Adrenal gland (tissue), 12 donors: ENCODE data around the gene CREB5. TPM values are rescaled to one million over a fixed set of nuclear protein-coding genes. Genes with fewer than 3 reads are reported as not detected.

Experiments used
- DNase-seq, 7 donors: peaks; one replicate each; pipeline ENCODE4 v3.0.0-alpha.2; 2019 to 2020
- H3K27ac ChIP-seq, 5 donors: fragments of 200-600 bp; sonication (generic) in 4 of 5; 1 replicate in 3 of 5; 2 replicates in 2 of 5; pipeline versions ENCODE4 v1.5.1 to v1.8.0; 2016 to 2020; ENCODE audit warnings: mild to moderate bottlenecking in 1 of 5
- H3K27me3 ChIP-seq: fragments of 200-600 bp; 2 replicates; pipeline ENCODE4 v1.8.0; 2021
- H3K36me3 ChIP-seq, 2 donors: fragments of 200-600 bp; replicated peaks in 1 of 2; 1 replicate in 1 of 2; 2 replicates in 1 of 2; pipeline versions ENCODE4 v1.5.1 to v1.8.0; 2018 to 2022
- H3K4me1 ChIP-seq, 2 donors: fragments of 200-600 bp; replicated peaks in 1 of 2; 1 replicate in 1 of 2; 2 replicates in 1 of 2; pipeline versions ENCODE4 v1.5.1 to v1.8.0; 2018 to 2021
- H3K4me3 ChIP-seq, 4 donors: fragments of 200-600 bp; sonication (generic) in 3 of 4; one replicate each; pipeline ENCODE4 v1.5.1; 2016 to 2018
- H3K9me3 ChIP-seq, 3 donors: fragments of 200-600 bp; sonication (generic) in 1 of 3; replicated peaks in 1 of 3; 1 replicate in 2 of 3; 2 replicates in 1 of 3; pipeline versions ENCODE4 v1.5.1 to v1.8.0; 2016 to 2021
- CTCF ChIP-seq, 6 experiments: fragments of 450-650 bp in 4 of 6; fragments of 200-600 bp in 2 of 6; sonication (generic) in 1 of 6; IDR thresholded peaks; 1 replicate in 5 of 6; 2 replicates in 1 of 6; pipeline versions ENCODE4 v1.5.1 to v1.8.0; 2016 to 2021; ENCODE audit warnings: antibody characterized with exemption in 6 of 6, mild to moderate bottlenecking in 2 of 6, moderate library complexity in 1 of 6
- POLR2A ChIP-seq, 2 donors: fragments of 450-650 bp; IDR thresholded peaks; one replicate each; pipeline ENCODE4 v1.6.1; 2017; ENCODE audit warnings: antibody characterized with exemption in 2 of 2, mild to moderate bottlenecking in 2 of 2, moderate library complexity in 1 of 2
- WGBS, 4 donors: extraction: QIAGEN DNeasy Blood & Tissue Kit in 2 of 4; methylation state at CpG; one replicate each; pipeline versions ENCODE4 v1.1.5 to v1.1.7; 2013 to 2017; 5-methylcytosine and 5-hydroxymethylcytosine counted together
- intact Hi-C, 2 donors: fragments of 100-400 bp; cut with DNase I; formaldehyde crosslinking; loops; one replicate each; pipeline versions ENCODE4 v1.14.1 to v1.15.0; 2022 to 2023
- polyA plus RNA-seq, 3 donors: library from polyadenylated mRNA; stranded (reverse); fragments of 200-250 nt in 2 of 3; fragments of 350-450 nt in 1 of 3; fragmentation: Illumina TruSeq in 1 of 3; extraction: RNeasy Lipid Tissue Mini Kit (QIAGEN cat#74804) in 1 of 3; gene quantifications; one replicate each; pipeline ENCODE4 v1.2.3, GENCODE V29; 2013 to 2014
- total RNA-seq, 9 donors: library from RNA; depleted of rRNA in 4 of 9; stranded (reverse); fragments of >200 nt in 4 of 9; fragments of 120-200 nt in 1 of 9; fragmentation: NEBNext Ultra II Directional in 1 of 9; extraction: Animal tissue kit (Norgen Biotek cat#: 25700) in 1 of 9; gene quantifications; one replicate each; pipeline versions ENCODE4 v1.1.0 to v1.2.4, GENCODE V29; 2013 to 2023
- donor health status: healthy with polysubstance abuse.
- donor health status: Bipolar disorder and iron deficiency.
- donor health status: DM: yes; HTN: yes; CAD: no.
- donor health status: DM: no; HTN: no; CAD: no.
- donor health status: DM: no; HTN: no; CAD: no.
- donor health status: DM: yes; HTN: yes; CAD: no.

The CREB5 gene
- total and polyA plus RNA-seq, 12 donors = 0.69 to 5.4 (median 1.3) TPM

- DNase-seq = no peak
- WGBS, 4 donors = 83 to 89% (median 88%) methylated on average over 3 of the region's 3 CpGs
- H3K4me1 ChIP-seq = no peaks in the 10 kb centered on the region
- no peaks in the 10 kb centered on the region for H3K36me3 ChIP-seq
- H3K27ac ChIP-seq = no peak overlapping the region
- H3K9me3 ChIP-seq = no peaks in the 10 kb centered on the region
- H3K4me3 ChIP-seq = no peak overlapping the region
- TF ChIP-seq POLR2A (IDR thresholded peaks at IDR 0.05) (no peak), CTCF (IDR thresholded peaks at IDR 0.05) (no peak)
- no peaks in the 10 kb centered on the region for H3K27me3 ChIP-seq
- intact Hi-C loops = no loop called here
These were observed 355.0 kb downstream of the CREB5 start for GRCh38 chr7:28767356-28767755.

- intact Hi-C loops = no loop called here
- no peak overlapping the region for H3K27ac ChIP-seq
- H3K36me3 ChIP-seq = no peaks in the 10 kb centered on the region
- no peaks in the 10 kb centered on the region for H3K9me3 ChIP-seq
- no peaks in the 10 kb centered on the region for H3K27me3 ChIP-seq
- TF ChIP-seq POLR2A (IDR thresholded peaks at IDR 0.05) (no peak), CTCF (IDR thresholded peaks at IDR 0.05) (no peak)
- H3K4me1 ChIP-seq = no peaks in the 10 kb centered on the region
- H3K4me3 ChIP-seq = no peak overlapping the region
- DNase-seq = no peak
- WGBS, 4 donors = 62 to 80% (median 69%) methylated on average over 1 of the region's 1 CpG
These were observed 356.3 kb downstream of the CREB5 start for GRCh38 chr7:28768577-28769147.

GRCh38 chr7:28771906-28772622 lies 359.7 kb downstream of the CREB5 start:
- no peak for DNase-seq
- Histone ChIP-seq H3K4me1 (no peaks in the 10 kb centered on the region), H3K27ac (no peak overlapping the region), H3K9me3 (no peaks in the 10 kb centered on the region), H3K4me3 (no peak overlapping the region), H3K27me3 (no peaks in the 10 kb centered on the region), H3K36me3 (no peaks in the 10 kb centered on the region)
- WGBS, 4 donors = 86 to 87% (median 86%) methylated on average over 14 of the region's 14 CpGs
- intact Hi-C loops = no loop called here
- TF ChIP-seq POLR2A (IDR thresholded peaks at IDR 0.05) (no peak), CTCF (IDR thresholded peaks at IDR 0.05) (no peak)

GRCh38 chr7:28773423-28774145 lies 361.3 kb downstream of the CREB5 start:
- no peaks in the 10 kb centered on the region for H3K36me3 ChIP-seq
- H3K4me3 ChIP-seq = no peak overlapping the region
- intact Hi-C loops = no loop called here
- no peak for DNase-seq
- no peak for TF ChIP-seq CTCF (IDR thresholded peaks at IDR 0.05)
- TF ChIP-seq POLR2A (IDR thresholded peaks at IDR 0.05) = no peak
- no peaks in the 10 kb centered on the region for H3K9me3 ChIP-seq
- WGBS, 4 donors = 68 to 85% (median 77%) methylated on average over 6 of the region's 6 CpGs
- no peak overlapping the region for H3K27ac ChIP-seq
- no peaks in the 10 kb centered on the region for H3K4me1 ChIP-seq
- H3K27me3 ChIP-seq = no peaks in the 10 kb centered on the region
